ENCODE data around the gene CLASRP.

DNA sequence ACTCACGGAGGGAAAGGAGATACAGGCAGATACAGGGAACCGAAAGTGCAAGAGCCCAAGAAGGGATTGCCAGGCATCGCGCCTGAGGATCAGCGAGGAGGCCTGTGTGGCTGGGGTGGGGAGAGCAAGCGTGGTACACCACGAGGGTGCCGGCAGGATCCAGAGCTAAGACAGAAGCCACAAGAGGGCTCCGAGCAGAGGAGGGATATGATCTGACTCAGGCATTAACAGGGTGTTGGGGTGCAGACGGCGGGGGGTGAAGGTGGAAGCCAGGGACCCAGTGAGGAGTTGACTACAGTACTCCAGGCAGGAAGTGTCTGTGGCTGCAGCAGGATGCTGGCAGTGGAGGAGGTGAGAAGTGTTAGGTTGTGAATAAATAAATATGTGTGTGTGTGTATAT is 48.7 kb downstream of the CLASRP start:
- TF ChIP-seq POLR2A (IDR thresholded peaks at IDR 0.05; ENCODE audit: low read length) (no peak), GATA1 (IDR thresholded peaks at IDR 0.05; ENCODE audit: low read depth, low read length) (no peak)

Measured in erythroblast (primary cell).